Stimulated activated CD4-positive, alpha-beta T cell treated with anti-CD3 and anti-CD28 coated beads, Interleukin-2, amount 100 ng/mL, for 48 hours (primary cell): ENCODE data around the gene TUBA1C.
"Not testable (repeated sequence)": the region's sequence is repeated elsewhere in the genome, so short reads cannot be mapped to it uniquely, and the experiment has no call there.

Source experiments
- DNase-seq, 2 donors: peaks; one replicate each; pipeline ENCODE4 v3.0.0-alpha.2; 2020

Gene TUBA1C

GRCh38 chr12:49264873-49265792 lies at the start of gene TUBA1C:
Gene TUBA1C, plus strand, starts transcription at chr12:49265082. Its CDS starts 100 bp downstream, at chr12:49265182.
- DNase-seq: peak; percentile 90 to 93

GRCh38 chr12:49219417-49220026 lies 45.4 kb upstream of the TUBA1C start:
- no peak for DNase-seq

- DNase-seq: no peak
Measured at GRCh38 chr12:49220972-49221371, 43.9 kb upstream of the TUBA1C start.

GRCh38 chr12:49223122-49223521 lies 41.8 kb upstream of the TUBA1C start:
- DNase-seq: no peak

- no peak for DNase-seq
Measured at GRCh38 chr12:49223590-49224369, 41.1 kb upstream of the TUBA1C start.

- no peak for DNase-seq
Measured at GRCh38 chr12:49225576-49226166, 39.2 kb upstream of the TUBA1C start.

- DNase-seq: no peak
Measured at GRCh38 chr12:49227713-49228112, 37.2 kb upstream of the TUBA1C start.

- DNase-seq: no peak
Measured at GRCh38 chr12:49228653-49229052, 36.2 kb upstream of the TUBA1C start.

- no peak for DNase-seq
Measured at GRCh38 chr12:49230176-49230804, 34.6 kb upstream of the TUBA1C start.

- no peak for DNase-seq
Measured at GRCh38 chr12:49230805-49231194, 34.1 kb upstream of the TUBA1C start.

GRCh38 chr12:49231878-49232655 lies 32.8 kb upstream of the TUBA1C start:
- no peak for DNase-seq

GRCh38 chr12:49232940-49233841 lies 31.7 kb upstream of the TUBA1C start:
- DNase-seq: no peak

GRCh38 chr12:49233842-49234526 lies 30.9 kb upstream of the TUBA1C start:
- DNase-seq: no peak

GRCh38 chr12:49236423-49236822 lies 28.5 kb upstream of the TUBA1C start:
- DNase-seq: no peak

- DNase-seq: no peak
Measured at GRCh38 chr12:49243631-49244030, 21.3 kb upstream of the TUBA1C start.

- DNase-seq: no peak
Measured at GRCh38 chr12:49244176-49244575, 20.7 kb upstream of the TUBA1C start.

- DNase-seq: no peak
Measured at GRCh38 chr12:49251357-49251756, 13.5 kb upstream of the TUBA1C start.

- DNase-seq: no peak
Measured at GRCh38 chr12:49253033-49253623, 11.8 kb upstream of the TUBA1C start.

- not testable (repeated sequence) for DNase-seq
Measured at GRCh38 chr12:49255456-49255855, 9.4 kb upstream of the TUBA1C start.
